Measurements from ENCODE around the gene MYOT. TPM values are rescaled to one million over a fixed set of nuclear protein-coding genes. Genes with fewer than 3 reads are reported as not detected.
A peak's percentile ranks its signal among the peaks of the same experiment; 100 is the strongest.

The MYOT gene
- total and polyA plus RNA-seq, 12 donors = 6.4 to 180 (median 11.7) TPM

- ATAC-seq (peak in 1 of 8 donors; percentile 57), DNase-seq (no peak)
- no peak overlapping the region for H3K27ac ChIP-seq
- WGBS, 2 donors = 98 to 100% methylated on average over 1 of the region's 1 CpG
- no peaks in the 10 kb centered on the region for H3K9me3 ChIP-seq
- intact Hi-C loops (cut with DNase I) = no loop called here
- H3K4me1 ChIP-seq = peaks cover 0 to 8% (median 0%) of the 10 kb centered on the region in 9 donors
- H3K36me3 ChIP-seq = no peaks in the 10 kb centered on the region
- no peaks in the 10 kb centered on the region for H3K27me3 ChIP-seq
- TF ChIP-seq, protein P1, sequence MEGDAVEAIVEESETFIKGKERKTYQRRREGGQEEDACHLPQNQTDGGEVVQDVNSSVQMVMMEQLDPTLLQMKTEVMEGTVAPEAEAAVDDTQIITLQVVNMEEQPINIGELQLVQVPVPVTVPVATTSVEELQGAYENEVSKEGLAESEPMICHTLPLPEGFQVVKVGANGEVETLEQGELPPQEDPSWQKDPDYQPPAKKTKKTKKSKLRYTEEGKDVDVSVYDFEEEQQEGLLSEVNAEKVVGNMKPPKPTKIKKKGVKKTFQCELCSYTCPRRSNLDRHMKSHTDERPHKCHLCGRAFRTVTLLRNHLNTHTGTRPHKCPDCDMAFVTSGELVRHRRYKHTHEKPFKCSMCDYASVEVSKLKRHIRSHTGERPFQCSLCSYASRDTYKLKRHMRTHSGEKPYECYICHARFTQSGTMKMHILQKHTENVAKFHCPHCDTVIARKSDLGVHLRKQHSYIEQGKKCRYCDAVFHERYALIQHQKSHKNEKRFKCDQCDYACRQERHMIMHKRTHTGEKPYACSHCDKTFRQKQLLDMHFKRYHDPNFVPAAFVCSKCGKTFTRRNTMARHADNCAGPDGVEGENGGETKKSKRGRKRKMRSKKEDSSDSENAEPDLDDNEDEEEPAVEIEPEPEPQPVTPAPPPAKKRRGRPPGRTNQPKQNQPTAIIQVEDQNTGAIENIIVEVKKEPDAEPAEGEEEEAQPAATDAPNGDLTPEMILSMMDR (IDR thresholded peaks at IDR 0.05) = no peak
- H3K4me3 ChIP-seq = no peak overlapping the region
Observed at GRCh38 chr5:137902408-137903133, 34.9 kb downstream of the MYOT start.

DNA sequence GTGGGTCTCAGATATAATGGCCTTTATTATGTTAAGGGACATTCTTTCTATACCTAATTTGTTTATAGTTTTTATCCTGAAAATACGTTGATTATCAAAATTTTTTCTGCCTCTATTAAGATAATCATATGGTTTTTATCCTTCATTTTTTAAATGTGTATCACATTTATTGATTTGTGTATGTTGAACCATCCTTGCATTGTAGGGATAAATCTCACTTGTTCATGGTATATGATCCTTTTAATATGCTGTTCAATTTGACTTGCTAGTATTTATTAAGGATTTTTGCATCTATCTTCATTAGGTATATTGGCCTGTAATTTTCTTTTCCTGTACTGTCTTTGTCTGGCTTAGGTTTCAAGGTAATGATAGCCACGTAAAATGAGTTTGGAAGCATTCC is 47.1 kb downstream of the MYOT start:
- no peak for ATAC-seq
- no peak overlapping the region for H3K4me3 ChIP-seq

DNA sequence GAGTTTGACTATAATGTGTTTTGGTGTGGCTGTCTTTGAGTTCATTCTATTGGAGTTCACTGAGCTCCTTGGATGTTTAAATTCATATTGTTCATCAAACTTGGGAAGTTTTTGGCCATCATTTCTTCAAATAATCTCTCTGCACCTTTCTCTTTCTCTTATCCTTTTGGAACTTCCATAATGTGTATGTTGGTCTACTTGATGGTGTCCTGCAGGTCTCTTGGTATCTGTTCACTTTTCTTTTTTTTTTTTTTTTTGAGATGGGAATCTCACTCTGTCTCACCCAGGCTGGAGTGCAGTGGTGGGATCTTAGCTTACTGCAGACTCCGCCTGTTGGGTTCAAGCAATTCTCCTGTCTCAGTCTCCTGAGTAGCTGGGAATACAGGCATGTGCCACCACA is 49.3 kb downstream of the MYOT start:
- 64 to 96% methylated on average over 1 of the region's 1 CpG for WGBS, 2 donors
- no peak overlapping the region for H3K27ac ChIP-seq
- ATAC-seq = no peak
- no peaks in the 10 kb centered on the region for H3K36me3 ChIP-seq
- no peaks in the 10 kb centered on the region for H3K27me3 ChIP-seq
- no peak for DNase-seq
- no peak overlapping the region for H3K4me3 ChIP-seq
- intact Hi-C loops (cut with DNase I) = no loop called here
- H3K4me1 ChIP-seq = no peaks in the 10 kb centered on the region
- peaks cover 0 to 29% (median 8%) of the 10 kb centered on the region in 11 donors for H3K9me3 ChIP-seq
- TF ChIP-seq, protein P1 (IDR thresholded peaks at IDR 0.05) = no peak

More for the DNA sequence above, 47.1 kb downstream of the MYOT start:
- no peak for DNase-seq
- TF ChIP-seq, protein P1 (IDR thresholded peaks at IDR 0.05) = no peak
- WGBS, 2 donors = 84 to 92% methylated on average over 2 of the region's 2 CpGs
- H3K36me3 ChIP-seq = no peaks in the 10 kb centered on the region
- H3K4me1 ChIP-seq = no peaks in the 10 kb centered on the region
- no peak overlapping the region for H3K27ac ChIP-seq
- H3K9me3 ChIP-seq = peaks cover 0 to 29% (median 8%) of the 10 kb centered on the region in 11 donors
- intact Hi-C loops (cut with DNase I) = no loop called here
- H3K27me3 ChIP-seq = no peaks in the 10 kb centered on the region

GRCh38 chr5:137921931-137922330 is 54.3 kb downstream of the MYOT start:
- Histone ChIP-seq H3K9me3 (peaks cover 0 to 3% (median 0%) of the 10 kb centered on the region in 11 donors), H3K27ac (no peak overlapping the region), H3K4me3 (no peak overlapping the region), H3K36me3 (peaks cover 0 to 7% (median 0%) of the 10 kb centered on the region in 9 donors), H3K4me1 (no peaks in the 10 kb centered on the region), H3K27me3 (no peaks in the 10 kb centered on the region)
- intact Hi-C loops (cut with DNase I) = no loop called here
- DNase-seq = no peak
- 69 to 80% methylated on average over 3 of the region's 3 CpGs for WGBS, 2 donors
- TF ChIP-seq, protein P1 (IDR thresholded peaks at IDR 0.05) = no peak
- no peak for ATAC-seq

Data from heart right ventricle (tissue), 16 donors.